GM12878 (cell line): ENCODE measurements around the gene PLEKHM1. TPM values are rescaled to one million over a fixed set of nuclear protein-coding genes. Genes with fewer than 3 reads are reported as not detected.

Experiments used
- ATAC-seq: fragments of 200-7000 bp; cut with Tn5 transposase; 3 replicates; pipeline ENCODE4 v1.9.1; 2020; ENCODE audit warnings: mild to moderate bottlenecking, moderate library complexity
- BruUV-seq: library from RNA; stranded (reverse); fragments of 400-500 nt; replicated peaks from 2 replicates; lab custom pipeline; 2021; lab: Mats Ljungman, UMichigan
- CTCF ChIA-PET: fragments of 300-600 bp; sonication (Branson Sonifier 250); formaldehyde crosslinking; extraction: SDS; loops from one replicate; lab custom pipeline; 2021; ENCODE audit warnings: inconsistent platforms; lab: Yijun Ruan, JAX
- POLR2A ChIA-PET: fragments of 350-600 bp; formaldehyde crosslinking; extraction: SDS; loops from one replicate; lab custom pipeline; 2021; ENCODE audit warnings: inconsistent platforms; lab: Charles Lee
- RAD21 ChIA-PET: fragments of 300-600 bp; sonication (Branson Sonifier 250); formaldehyde crosslinking; loops from one replicate; lab custom pipeline; 2023; ENCODE audit warnings: antibody characterized with exemption; ENCODE audit not compliant: unreplicated experiment; lab: Charles Lee
- SMC1A ChIA-PET: fragments of 300-600 bp; sonication (Branson Sonifier 250); formaldehyde crosslinking; loops from one replicate; lab custom pipeline; 2023; ENCODE audit not compliant: unreplicated experiment, uncharacterized antibody; lab: Charles Lee
- DNase-seq: peaks from one replicate; pipeline ENCODE4 v3.0.0-alpha.2; 2011; ENCODE audit warnings: low read depth, low spot score
- FAIRE-seq: peaks from 3 replicates; lab custom pipeline; 2011; peaks lifted over from hg19 to GRCh38; lab: Jason Lieb, UNC
- H2AFZ ChIP-seq: 2 replicates; pipeline ENCODE4 v1.6.0; 2011; ENCODE audit warnings: low read depth, low read length, control low read depth; ENCODE audit not compliant: control insufficient read depth
- H3K27ac ChIP-seq: 2 replicates; pipeline ENCODE4 v1.5.1; 2011; ENCODE audit warnings: control low read depth; ENCODE audit not compliant: control insufficient read depth, insufficient read depth
- H3K27me3 ChIP-seq, 2 experiments: replicated peaks in 1 of 2; 2 replicates each; pipeline versions ENCODE4 v1.6.0 to v1.6.1; 2011; ENCODE audit warnings: low read length in 1 of 2; ENCODE audit not compliant: control insufficient read depth in 2 of 2, insufficient read depth in 2 of 2
- H3K36me3 ChIP-seq, 2 experiments: 2 replicates each; pipeline ENCODE4 v1.5.1; 2011; ENCODE audit warnings: low read length in 1 of 2; ENCODE audit not compliant: control insufficient read depth in 2 of 2, insufficient read depth in 2 of 2
- H3K4me1 ChIP-seq: 2 replicates; pipeline ENCODE4 v1.6.1; 2011; ENCODE audit warnings: mild to moderate bottlenecking, low read length, moderate library complexity, mixed read lengths; ENCODE audit not compliant: control insufficient read depth, insufficient read depth
- H3K4me2 ChIP-seq: 2 replicates; pipeline ENCODE4 v1.6.0; 2011; ENCODE audit warnings: control low read depth; ENCODE audit not compliant: control insufficient read depth, insufficient read depth
- H3K4me3 ChIP-seq: fragments of 200-600 bp; sonication (generic); 2 replicates; pipeline ENCODE4 v1.5.1; 2016
- H3K79me2 ChIP-seq: 2 replicates; pipeline ENCODE4 v1.6.0; 2011; ENCODE audit warnings: low read length; ENCODE audit not compliant: control insufficient read depth, insufficient read depth
- H3K9ac ChIP-seq: 2 replicates; pipeline ENCODE4 v1.8.0; 2011; ENCODE audit warnings: low read length, control low read depth, mixed read lengths; ENCODE audit not compliant: control insufficient read depth, insufficient read depth
- H3K9me3 ChIP-seq: replicated peaks from 3 replicates; pipeline ENCODE4 v1.5.1; 2011; ENCODE audit warnings: mild to moderate bottlenecking, low read length; ENCODE audit not compliant: control insufficient read depth, insufficient read depth
- H4K20me1 ChIP-seq: 2 replicates; pipeline ENCODE4 v1.6.0; 2011; ENCODE audit not compliant: control insufficient read depth, insufficient read depth
- BMI1 ChIP-seq: fragments of 450-650 bp; IDR thresholded peaks from 2 replicates; pipeline ENCODE4 v1.6.1; 2016; ENCODE audit warnings: mild to moderate bottlenecking, moderate library complexity, borderline replicate concordance
- CBX5 ChIP-seq: sonication (generic); IDR thresholded peaks from 2 replicates; pipeline ENCODE4 v1.6.1; 2016; ENCODE audit warnings: low read depth, moderate library complexity, mild to moderate bottlenecking, inconsistent platforms
- JUND ChIP-seq: IDR thresholded peaks from 2 replicates; pipeline ENCODE4 v1.6.1; 2012; ENCODE audit warnings: low read depth, mild to moderate bottlenecking, low read length, improper control_type of control experiment, moderate library complexity
- NFXL1 ChIP-seq: fragments of 450-650 bp; IDR thresholded peaks from 2 replicates; pipeline ENCODE4 v1.6.1; 2017; ENCODE audit warnings: antibody characterized with exemption, mild to moderate bottlenecking, borderline replicate concordance
- SMAD1 ChIP-seq: fragments of 450-650 bp; IDR thresholded peaks from 2 replicates; pipeline ENCODE4 v1.6.1; 2018; ENCODE audit warnings: mild to moderate bottlenecking, low read depth; ENCODE audit not compliant: partially characterized antibody
- SPI1 ChIP-seq: IDR thresholded peaks from 2 replicates; pipeline ENCODE4 v1.6.1; 2011; ENCODE audit warnings: low read depth, mild to moderate bottlenecking, low read length, moderate library complexity, borderline replicate concordance; ENCODE audit not compliant: insufficient read depth
- SRF ChIP-seq, 2 experiments: IDR thresholded peaks; 2 replicates each; pipeline ENCODE4 v1.6.1; 2011; ENCODE audit warnings: low read depth in 2 of 2, low read length in 2 of 2, mild to moderate bottlenecking in 1 of 2, moderate library complexity in 1 of 2
- WGBS: methylation state at CpG from one replicate; pipeline ENCODE4 v1.1.6; 2016; ENCODE audit warnings: low lambda C conversion rate; ENCODE audit not compliant: insufficient replicate concordance, insufficient coverage; ENCODE audit errors: missing lambda C conversion rate; 5-methylcytosine and 5-hydroxymethylcytosine counted together
- in situ Hi-C: fragments of 300-500 bp; cut with MboI; formaldehyde crosslinking; loops from 9 replicates; pipeline ENCODE4 v1.14.3; 2018; ENCODE audit warnings: mixed read lengths
- intact Hi-C: fragments of 100-400 bp; cut with micrococcal nuclease; formaldehyde crosslinking; loops from one replicate; pipeline ENCODE4 v1.14.2; 2022; ENCODE audit not compliant: unreplicated experiment
- polyA plus RNA-seq, 11 experiments: library from polyadenylated mRNA; depleted of rRNA in 4 of 11; unstranded in 6 of 11; stranded (reverse) in 5 of 11; fragments of >200 nt; fragmentation: Nextera tagmentation in 4 of 11; fragmentation: Illumina TruSeq in 1 of 11; extraction: Ambion mirVana in 4 of 11; extraction: Trizol in 1 of 11; gene quantifications; 1 replicate in 1 of 11; 2 replicates in 10 of 11; pipeline versions ENCODE4 v1.2.1 to v1.2.3, GENCODE V29; 2011 to 2016; ENCODE audit warnings: inconsistent platforms in 2 of 11, missing spikeins in 2 of 11, low read depth in 1 of 11
- total RNA-seq, 4 experiments: library from RNA; depleted of rRNA in 3 of 4; stranded (reverse); fragments of >200 nt in 3 of 4; fragmentation: Illumina TruSeq in 1 of 4; extraction: Trizol in 1 of 4; gene quantifications; 2 replicates each; pipeline versions ENCODE4 v1.2.1 to v1.2.3, GENCODE V29; 2013 to 2021
- TF ChIP-seq, protein P1 (sequence below): IDR thresholded peaks from 2 replicates; pipeline ENCODE4 v1.6.1; 2011; ENCODE audit warnings: borderline replicate concordance, low read depth, mild to moderate bottlenecking, moderate library complexity, low read length; ENCODE audit not compliant: insufficient read depth, poor library complexity, severe bottlenecking
- TF ChIP-seq, protein P2 (sequence below): IDR thresholded peaks from 2 replicates; pipeline ENCODE4 v1.6.1; 2012; ENCODE audit warnings: low read depth, low read length, improper control_type of control experiment
- TF ChIP-seq, protein P3 (sequence below): fragments of 450-650 bp; formaldehyde crosslinking; IDR thresholded peaks from 2 replicates; pipeline ENCODE4 v1.4.0; 2022; ENCODE audit warnings: mild to moderate bottlenecking, moderate library complexity

Gene PLEKHM1
- total and polyA plus RNA-seq, 10 of the 15 experiments (the other 5 are each of a cell fraction or from before 2014, with no cell fraction given) = 0.21 to 27.8 (median 9.4) TPM

DNA sequence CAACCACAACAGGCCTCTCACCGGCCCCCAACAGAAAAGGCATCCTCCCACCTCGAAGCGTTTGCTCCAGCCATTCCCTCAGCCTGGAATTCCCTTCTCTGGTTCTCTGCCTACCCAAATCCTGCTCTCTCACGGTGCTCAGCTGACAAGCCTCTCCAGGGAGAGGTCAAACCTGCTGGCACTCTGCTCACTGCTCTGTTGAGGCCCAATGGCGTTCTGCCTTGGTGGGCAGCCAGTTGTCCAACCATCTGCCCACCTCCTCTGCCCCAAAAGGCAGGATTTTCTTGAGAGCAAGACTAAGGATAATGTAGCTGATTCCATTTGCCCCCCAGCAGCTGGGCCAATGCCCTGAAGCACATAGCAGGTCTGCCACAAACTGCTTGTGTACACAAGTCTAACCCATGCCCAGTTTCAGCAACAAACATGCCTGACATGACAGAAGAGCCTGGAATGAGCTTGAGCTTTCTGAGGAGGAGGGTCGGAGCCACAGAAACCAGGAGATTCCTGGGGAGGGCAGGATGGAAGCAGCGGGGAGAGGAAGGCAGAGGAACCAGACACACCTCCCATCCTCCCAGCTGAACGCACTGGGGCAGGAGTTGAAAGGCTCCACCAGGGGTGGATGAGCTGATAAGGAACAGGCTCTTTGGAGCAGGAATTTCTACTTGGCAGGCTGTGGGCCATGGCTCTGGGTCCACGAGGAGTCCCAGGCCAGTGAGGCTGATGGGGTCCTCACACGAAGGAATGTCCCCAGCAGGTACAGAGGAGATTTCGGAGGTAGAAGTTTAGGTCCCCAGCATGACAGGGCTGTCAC, 81.7 kb downstream of the PLEKHM1 start (continued):
- TF ChIP-seq, protein P1, sequence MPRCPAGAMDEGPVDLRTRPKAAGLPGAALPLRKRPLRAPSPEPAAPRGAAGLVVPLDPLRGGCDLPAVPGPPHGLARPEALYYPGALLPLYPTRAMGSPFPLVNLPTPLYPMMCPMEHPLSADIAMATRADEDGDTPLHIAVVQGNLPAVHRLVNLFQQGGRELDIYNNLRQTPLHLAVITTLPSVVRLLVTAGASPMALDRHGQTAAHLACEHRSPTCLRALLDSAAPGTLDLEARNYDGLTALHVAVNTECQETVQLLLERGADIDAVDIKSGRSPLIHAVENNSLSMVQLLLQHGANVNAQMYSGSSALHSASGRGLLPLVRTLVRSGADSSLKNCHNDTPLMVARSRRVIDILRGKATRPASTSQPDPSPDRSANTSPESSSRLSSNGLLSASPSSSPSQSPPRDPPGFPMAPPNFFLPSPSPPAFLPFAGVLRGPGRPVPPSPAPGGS = no peak
- TF ChIP-seq CBX5 = no peak
- TF ChIP-seq, protein P2, sequence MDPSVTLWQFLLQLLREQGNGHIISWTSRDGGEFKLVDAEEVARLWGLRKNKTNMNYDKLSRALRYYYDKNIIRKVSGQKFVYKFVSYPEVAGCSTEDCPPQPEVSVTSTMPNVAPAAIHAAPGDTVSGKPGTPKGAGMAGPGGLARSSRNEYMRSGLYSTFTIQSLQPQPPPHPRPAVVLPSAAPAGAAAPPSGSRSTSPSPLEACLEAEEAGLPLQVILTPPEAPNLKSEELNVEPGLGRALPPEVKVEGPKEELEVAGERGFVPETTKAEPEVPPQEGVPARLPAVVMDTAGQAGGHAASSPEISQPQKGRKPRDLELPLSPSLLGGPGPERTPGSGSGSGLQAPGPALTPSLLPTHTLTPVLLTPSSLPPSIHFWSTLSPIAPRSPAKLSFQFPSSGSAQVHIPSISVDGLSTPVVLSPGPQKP = no peak
- no peak for TF ChIP-seq JUND
- TF ChIP-seq BMI1 = no peak
- TF ChIP-seq SMAD1 = no peak
- TF ChIP-seq SRF (IDR thresholded peaks at IDR 0.05; ENCODE audit: low read depth in 2 of 2, low read length in 2 of 2) = no peak

DNA sequence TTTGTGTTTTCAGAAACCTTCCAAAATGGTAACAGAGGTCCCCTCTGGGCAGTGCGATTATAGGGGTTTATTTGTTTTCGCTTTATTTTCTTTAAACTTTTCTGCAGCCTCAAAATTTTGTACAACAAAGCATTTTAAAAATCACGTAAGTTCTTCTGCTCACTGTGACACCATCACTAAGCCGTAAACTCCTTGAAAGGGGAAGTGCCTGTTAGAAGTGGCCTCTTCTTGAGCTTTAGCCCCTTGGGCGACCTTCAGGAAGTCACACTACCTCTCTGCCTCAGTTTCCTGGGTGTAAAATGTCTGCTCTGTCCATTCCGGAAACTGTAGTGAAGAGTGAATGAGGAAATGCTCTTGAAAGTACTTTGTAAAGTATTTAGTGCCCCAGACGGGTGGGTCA, 84.4 kb downstream of the PLEKHM1 start:
- CTCF ChIA-PET = interaction anchor here (0.6 to 5.8 kb wide), 6 partner anchors 9 to 231 kb away, joined by 3 to 67 read pairs (median 5); no protein-coding TSS in a partner anchor
- DNase-seq = no peak
- Histone ChIP-seq H3K9ac (no peak overlapping the region), H3K27me3 (no peaks in the 10 kb centered on the region), H3K9me3 (no peaks in the 10 kb centered on the region), H3K4me1 (peaks cover 24% of the 10 kb centered on the region), H3K79me2 (peaks cover 35% of the 10 kb centered on the region), H2AFZ (no peak overlapping the region), H3K4me3 (no peak overlapping the region), H3K27ac (no peak overlapping the region; the same call in 1 of the 2 replicates), H3K4me2 (peak overlapping the region; percentile 8; the same call in 1 of the 2 replicates)
- intact Hi-C loops = no loop called here
- POLR2A ChIA-PET = interaction anchor here (0.9 to 1.2 kb wide), 2 partner anchors 9 to 89 kb away, joined by 3 read pairs; partner anchors contain the start of gene MAP3K14
- BruUV-seq = no TSS peak
- in situ Hi-C loops = loop anchor here (25.0 kb wide), 1 partner anchor 431 kb away; the partner anchor contains the start of gene SPPL2C
- no peak for ATAC-seq
- TF ChIP-seq SPI1 = peak; percentile 57
- TF ChIP-seq, protein P3, sequence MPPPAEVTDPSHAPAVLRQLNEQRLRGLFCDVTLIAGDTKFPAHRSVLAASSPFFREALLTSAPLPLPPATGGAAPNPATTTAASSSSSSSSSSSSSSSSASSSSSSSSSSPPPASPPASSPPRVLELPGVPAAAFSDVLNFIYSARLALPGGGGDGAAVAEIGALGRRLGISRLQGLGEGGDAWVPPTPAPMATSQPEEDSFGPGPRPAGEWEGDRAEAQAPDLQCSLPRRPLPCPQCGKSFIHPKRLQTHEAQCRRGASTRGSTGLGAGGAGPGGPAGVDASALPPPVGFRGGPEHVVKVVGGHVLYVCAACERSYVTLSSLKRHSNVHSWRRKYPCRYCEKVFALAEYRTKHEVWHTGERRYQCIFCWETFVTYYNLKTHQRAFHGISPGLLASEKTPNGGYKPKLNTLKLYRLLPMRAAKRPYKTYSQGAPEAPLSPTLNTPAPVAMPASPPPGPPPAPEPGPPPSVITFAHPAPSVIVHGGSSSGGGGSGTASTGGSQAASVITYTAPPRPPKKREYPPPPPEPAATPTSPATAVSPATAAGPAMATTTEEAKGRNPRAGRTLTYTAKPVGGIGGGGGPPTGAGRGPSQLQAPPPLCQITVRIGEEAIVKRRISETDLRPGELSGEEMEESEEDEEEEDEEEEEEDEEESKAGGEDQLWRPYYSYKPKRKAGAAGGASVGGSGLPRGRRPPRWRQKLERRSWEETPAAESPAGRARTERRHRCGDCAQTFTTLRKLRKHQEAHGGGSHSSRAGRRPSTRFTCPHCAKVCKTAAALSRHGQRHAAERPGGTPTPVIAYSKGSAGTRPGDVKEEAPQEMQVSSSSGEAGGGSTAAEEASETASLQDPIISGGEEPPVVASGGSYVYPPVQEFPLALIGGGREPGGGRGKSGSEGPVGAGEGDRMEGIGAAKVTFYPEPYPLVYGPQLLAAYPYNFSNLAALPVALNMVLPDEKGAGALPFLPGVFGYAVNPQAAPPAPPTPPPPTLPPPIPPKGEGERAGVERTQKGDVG = no peak
- no peak for TF ChIP-seq NFXL1
- TF ChIP-seq, all 136 proteins: peak for 1
- ChIA-PET SMC1A (interaction anchor here (1.1 to 1.7 kb wide), 5 partner anchors 8 to 95 kb away, joined by 3 to 4 read pairs (median 3); no protein-coding TSS in a partner anchor), RAD21 (interaction anchor here (0.8 to 2.0 kb wide), 4 partner anchors 12 to 85 kb away, joined by 3 to 8 read pairs (median 5); no protein-coding TSS in a partner anchor)
- Histone ChIP-seq H4K20me1 (no peaks in the 10 kb centered on the region), H3K36me3 (peaks cover 16 to 18% of the 10 kb centered on the region in 2 experiments)
- peak; percentile 18 for FAIRE-seq
- WGBS = 50% methylated on average over 7 of the region's 7 CpGs
